Right lobe of liver (tissue), 6 donors: ENCODE results near the gene C6orf89. TPM values are rescaled to one million over a fixed set of nuclear protein-coding genes. Genes with fewer than 3 reads are reported as not detected.

ENCODE experiments used
- ATAC-seq, 4 donors: fragments of 200-7000 bp; cut with Tn5 transposase; one replicate each; pipeline ENCODE4 v1.9.1; 2020; ENCODE audit warnings: mild to moderate bottlenecking in 4 of 4, moderate library complexity in 4 of 4
- DNase-seq, 3 donors: peaks; one replicate each; pipeline ENCODE4 v3.0.0-alpha.2; 2020
- H3K27ac ChIP-seq, 3 donors: fragments of 200-600 bp; one replicate each; pipeline ENCODE4 v1.8.0; 2022
- H3K27me3 ChIP-seq, 2 donors: fragments of 200-600 bp; one replicate each; pipeline ENCODE4 v1.8.0; 2022
- H3K36me3 ChIP-seq, 4 donors: fragments of 200-600 bp; sonication (generic) in 1 of 4; one replicate each; pipeline versions ENCODE4 v1.5.1 to v1.8.0; 2017 to 2022; ENCODE audit warnings: control low read depth in 1 of 4
- H3K4me1 ChIP-seq, 4 donors: fragments of 200-600 bp; sonication (generic) in 1 of 4; one replicate each; pipeline versions ENCODE4 v1.5.1 to v1.8.0; 2017 to 2022; ENCODE audit warnings: control low read depth in 1 of 4
- H3K4me3 ChIP-seq, 3 donors: fragments of 200-600 bp; one replicate each; pipeline ENCODE4 v1.8.0; 2022
- H3K9me3 ChIP-seq, 4 donors: fragments of 200-600 bp; sonication (generic) in 1 of 4; one replicate each; pipeline versions ENCODE4 v1.5.1 to v1.8.0; 2017 to 2022; ENCODE audit warnings: control low read depth in 1 of 4
- POLR2A ChIP-seq: fragments of 450-650 bp; IDR thresholded peaks from one replicate; pipeline ENCODE4 v1.6.1; 2017; ENCODE audit warnings: antibody characterized with exemption, mild to moderate bottlenecking
- WGBS: methylation state at CpG from one replicate; pipeline ENCODE4 v1.1.6; 2018; ENCODE audit warnings: low coverage, low lambda C conversion rate; ENCODE audit not compliant: insufficient coverage; ENCODE audit errors: missing lambda C conversion rate; 5-methylcytosine and 5-hydroxymethylcytosine counted together
- intact Hi-C, 2 donors: fragments of 100-400 bp; cut with DNase I; formaldehyde crosslinking; loops; one replicate each; pipeline versions ENCODE4 v1.11.2 to v1.14.1; 2022
- total RNA-seq, 6 experiments: library from RNA; depleted of rRNA in 2 of 6; stranded (reverse); fragments of >200 nt in 2 of 6; fragmentation: NEBNext Ultra II Directional in 3 of 6; extraction: Animal tissue kit (Norgen Biotek cat#: 25700) in 3 of 6; gene quantifications; one replicate each; pipeline versions ENCODE4 v1.1.0 to v1.2.4, GENCODE V29; 2016 to 2023
- TF ChIP-seq, protein P1 (sequence below), 4 donors: fragments of 200-600 bp in 3 of 4; fragments of 450-650 bp in 1 of 4; IDR thresholded peaks; one replicate each; pipeline versions ENCODE4 v1.5.1 to v1.8.0; 2016 to 2022; ENCODE audit warnings: antibody characterized with exemption in 4 of 4, mild to moderate bottlenecking in 2 of 4
- donor health status: DM: no; HTN: yes; CAD: no.
- donor health status: DM: no; HTN: no; CAD: no.
- donor health status: DM: no; HTN: no; CAD: no.
- donor health status: DM: no; HTN: yes; CAD: no.
- donor health status: DM: no; HTN: yes; CAD: no.

Gene C6orf89
- total RNA-seq, 6 experiments from 2014 or later, result 29.0 to 37.0 (median 32.1) TPM

DNA sequence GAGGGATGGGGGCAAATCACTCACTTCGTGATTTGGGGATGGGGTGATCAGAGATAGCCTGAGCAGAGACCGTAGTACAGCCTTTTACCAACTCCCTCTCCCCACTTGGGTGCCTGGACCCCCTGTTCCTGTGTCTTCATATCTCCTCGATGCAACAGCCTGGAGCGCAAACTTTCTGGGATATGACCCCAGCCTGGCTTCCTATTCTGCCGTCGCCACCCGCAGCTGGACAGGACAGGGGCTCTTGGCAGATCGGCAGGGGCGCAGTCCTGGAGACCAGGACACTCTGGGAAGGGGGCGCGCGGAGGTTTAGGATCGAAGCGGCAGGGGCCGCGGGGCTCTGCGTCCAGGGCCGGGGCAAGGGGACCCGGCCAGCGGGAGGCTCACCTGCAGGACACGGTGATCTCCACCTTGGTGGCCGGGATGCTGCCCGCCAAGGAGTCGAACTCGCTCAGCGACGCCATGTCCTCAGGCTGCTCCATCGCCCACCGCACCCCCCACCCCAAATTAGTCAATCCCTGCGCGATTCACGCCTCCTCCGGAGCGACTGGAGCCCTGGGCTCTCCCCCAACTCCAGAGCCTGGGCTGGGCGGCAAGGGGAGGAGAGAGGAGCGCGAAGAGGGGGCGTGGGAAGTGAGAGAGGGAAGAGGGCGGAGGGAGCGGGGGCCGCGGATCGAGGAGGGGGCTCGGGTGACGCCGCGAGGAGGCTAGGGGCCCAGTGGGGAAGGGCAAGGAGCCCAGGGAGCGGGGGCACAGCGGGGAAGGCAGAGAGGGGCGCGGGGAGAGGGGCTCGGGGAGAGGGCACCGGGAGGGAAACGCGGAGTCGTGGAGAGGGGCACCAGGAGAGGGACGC, 46.6 kb upstream of the C6orf89 start, which contains the start of gene CPNE5:
Gene CPNE5, minus strand, starts transcription at position 549 of the 853 bp plus-strand sequence. Its CDS starts 67 bp downstream, at position 482.
- TF ChIP-seq, protein P1, sequence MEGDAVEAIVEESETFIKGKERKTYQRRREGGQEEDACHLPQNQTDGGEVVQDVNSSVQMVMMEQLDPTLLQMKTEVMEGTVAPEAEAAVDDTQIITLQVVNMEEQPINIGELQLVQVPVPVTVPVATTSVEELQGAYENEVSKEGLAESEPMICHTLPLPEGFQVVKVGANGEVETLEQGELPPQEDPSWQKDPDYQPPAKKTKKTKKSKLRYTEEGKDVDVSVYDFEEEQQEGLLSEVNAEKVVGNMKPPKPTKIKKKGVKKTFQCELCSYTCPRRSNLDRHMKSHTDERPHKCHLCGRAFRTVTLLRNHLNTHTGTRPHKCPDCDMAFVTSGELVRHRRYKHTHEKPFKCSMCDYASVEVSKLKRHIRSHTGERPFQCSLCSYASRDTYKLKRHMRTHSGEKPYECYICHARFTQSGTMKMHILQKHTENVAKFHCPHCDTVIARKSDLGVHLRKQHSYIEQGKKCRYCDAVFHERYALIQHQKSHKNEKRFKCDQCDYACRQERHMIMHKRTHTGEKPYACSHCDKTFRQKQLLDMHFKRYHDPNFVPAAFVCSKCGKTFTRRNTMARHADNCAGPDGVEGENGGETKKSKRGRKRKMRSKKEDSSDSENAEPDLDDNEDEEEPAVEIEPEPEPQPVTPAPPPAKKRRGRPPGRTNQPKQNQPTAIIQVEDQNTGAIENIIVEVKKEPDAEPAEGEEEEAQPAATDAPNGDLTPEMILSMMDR (IDR thresholded peaks at IDR 0.05), result no peak
- no peak for TF ChIP-seq POLR2A

DNA sequence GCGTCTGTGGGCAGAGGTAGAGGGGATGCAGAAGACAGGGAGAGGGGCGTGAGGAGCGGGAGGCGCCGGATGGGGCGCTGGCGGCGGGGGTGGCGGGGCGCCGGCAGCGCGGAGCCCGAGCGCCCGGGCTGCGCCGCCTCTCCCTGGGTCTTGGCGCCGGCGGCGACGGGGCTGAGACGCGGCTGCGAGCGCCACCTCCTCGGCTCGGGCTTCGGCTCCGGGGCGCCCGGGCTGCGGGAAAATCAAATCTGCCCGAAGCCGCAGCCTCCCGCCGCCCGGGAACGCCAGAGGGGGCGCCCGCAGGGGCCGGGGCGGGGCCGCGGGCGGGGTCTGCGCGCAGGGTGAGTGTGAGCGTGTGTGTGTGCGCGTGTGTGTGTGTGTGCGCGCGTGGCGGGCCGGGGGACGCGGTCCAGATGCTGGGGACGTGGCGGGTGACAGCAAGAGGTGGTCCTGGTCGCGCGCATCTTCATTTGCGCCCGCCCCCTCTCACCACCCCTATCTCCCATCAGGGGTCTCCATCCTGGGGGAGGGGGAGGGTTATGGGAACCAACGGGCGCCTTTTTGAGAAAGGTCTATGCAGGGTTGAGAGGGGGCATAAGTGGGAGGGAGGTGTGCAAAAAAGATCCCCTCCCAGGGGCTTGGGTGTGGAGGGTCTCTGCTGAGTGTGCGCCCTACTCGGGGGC, 45.9 kb upstream of the C6orf89 start:
- H3K4me3 ChIP-seq, result peak overlapping the region; percentile 16 to 46 (median 28)
- DNase-seq (peak in 1 of 3 donors; percentile 48), ATAC-seq (peak; percentile 27 to 62 (median 50))
- H3K4me1 ChIP-seq, result peaks cover 0 to 10% (median 0%) of the 10 kb centered on the region in 4 donors
- H3K27ac ChIP-seq, result no peak overlapping the region
- no peaks in the 10 kb centered on the region for H3K27me3 ChIP-seq
- intact Hi-C loops, result loop anchor here (5.0 to 10.0 kb wide), 2 partner anchors 68 to 75 kb away; no protein-coding TSS in a partner anchor
- TF ChIP-seq, protein P1 (IDR thresholded peaks at IDR 0.05), result peak in 1 of 4 donors; percentile 18
- no peak for TF ChIP-seq POLR2A
- no peaks in the 10 kb centered on the region for H3K9me3 ChIP-seq
- no peaks in the 10 kb centered on the region for H3K36me3 ChIP-seq
- WGBS, result 0% methylated on average over 10 of the region's 70 CpGs

More for the DNA sequence above, 46.6 kb upstream of the C6orf89 start, which contains the start of gene CPNE5:
- Histone ChIP-seq H3K27me3 (no peaks in the 10 kb centered on the region), H3K36me3 (no peaks in the 10 kb centered on the region), H3K27ac (no peak within 1 kb of the TSS), H3K4me1 (peaks cover 0 to 10% (median 0%) of the 10 kb centered on the region in 4 donors), H3K4me3 (peak within 1 kb of the TSS; percentile 16 to 46 (median 28)), H3K9me3 (no peaks in the 10 kb centered on the region)
- DNase-seq, result no peak
- intact Hi-C loops, result no loop called here
- WGBS, result 7% methylated on average over 29 of the region's 57 CpGs
- peak in 2 of 4 donors; percentile 4 to 42 for ATAC-seq

DNA sequence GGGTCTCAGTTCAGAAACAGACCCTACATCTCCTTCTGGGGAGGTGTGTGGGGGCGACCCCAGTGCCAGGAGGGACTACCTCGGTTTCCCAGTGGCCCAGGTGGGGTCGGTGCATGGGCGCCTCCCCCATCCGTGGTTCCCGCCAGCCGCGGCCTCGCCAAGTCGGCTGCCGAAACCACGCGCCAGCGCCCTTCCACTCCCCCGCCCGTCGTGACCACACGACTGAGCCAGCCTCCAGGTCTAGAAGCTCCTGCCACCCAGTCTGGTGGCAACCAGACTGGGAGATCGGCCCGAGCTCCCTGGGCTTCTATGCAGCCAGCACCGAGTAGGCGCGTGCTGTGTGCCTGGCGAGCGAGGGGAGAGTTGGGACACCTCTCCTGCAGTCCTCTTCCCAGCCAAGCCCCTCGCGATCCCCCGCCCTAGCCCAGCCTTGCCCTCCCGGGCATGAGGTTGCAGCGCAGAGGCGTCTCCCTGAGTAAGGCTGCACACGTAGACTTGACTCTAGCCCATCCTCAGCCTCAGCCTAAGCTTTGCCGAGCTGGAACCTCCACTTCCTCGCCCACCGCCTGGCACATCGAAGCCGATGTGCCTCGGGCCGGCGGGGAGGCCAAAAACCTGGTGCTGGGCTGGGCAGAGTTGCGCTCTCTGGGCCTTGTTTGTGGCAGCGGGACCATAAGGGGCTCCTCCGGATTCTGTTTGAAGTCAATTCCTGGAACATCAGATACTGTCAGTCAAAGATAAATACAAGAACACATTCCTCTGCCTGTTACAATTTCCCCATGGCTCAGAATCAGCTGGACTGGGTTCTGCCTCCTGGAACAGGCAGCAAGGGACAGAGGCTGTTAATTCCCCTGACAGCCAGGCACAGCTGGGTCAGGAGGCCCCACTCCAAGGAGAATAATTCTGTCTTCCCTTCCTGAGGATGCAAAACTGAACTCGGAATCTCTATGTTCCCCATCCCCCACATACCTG, 45.0 kb upstream of the C6orf89 start:
- Histone ChIP-seq H3K27ac (no peak overlapping the region), H3K36me3 (no peaks in the 10 kb centered on the region), H3K9me3 (no peaks in the 10 kb centered on the region), H3K27me3 (no peaks in the 10 kb centered on the region), H3K4me3 (peak overlapping the region in 2 of 3 donors; percentile 16 to 28), H3K4me1 (peaks cover 0 to 10% (median 0%) of the 10 kb centered on the region in 4 donors)
- intact Hi-C loops, result loop anchor here (5.0 to 10.0 kb wide), 2 partner anchors 68 to 76 kb away; no protein-coding TSS in a partner anchor
- 9% methylated on average over 2 of the region's 44 CpGs for WGBS
- TF ChIP-seq, protein P1 (IDR thresholded peaks at IDR 0.05), result no peak
- TF ChIP-seq POLR2A, result no peak
- DNase-seq (no peak), ATAC-seq (peak; percentile 17 to 48 (median 40))

DNA sequence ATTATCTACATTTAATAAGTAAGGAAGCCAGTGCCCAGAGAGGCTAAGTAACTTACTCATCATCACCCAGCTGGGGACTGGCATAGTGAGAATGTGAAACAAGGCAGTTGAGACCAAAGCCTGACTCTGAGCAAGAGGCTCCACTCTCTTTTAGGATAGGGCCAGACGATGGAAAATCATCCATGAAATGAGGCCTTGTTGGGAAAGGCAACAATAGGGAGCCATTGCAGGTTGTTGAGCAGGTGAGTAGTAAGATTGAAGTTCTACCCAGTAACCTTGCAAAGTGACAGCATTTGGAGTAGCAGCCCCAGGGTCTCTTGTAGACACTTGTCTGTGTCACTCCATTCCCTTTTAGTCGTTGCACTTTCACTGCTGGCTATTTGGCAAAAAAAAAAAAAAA, 44.0 kb upstream of the C6orf89 start:
- H3K27ac ChIP-seq, result no peak overlapping the region
- H3K4me3 ChIP-seq, result no peak overlapping the region
- no peaks in the 10 kb centered on the region for H3K36me3 ChIP-seq
- intact Hi-C loops, result loop anchor here (5.0 to 10.0 kb wide), 2 partner anchors 69 to 77 kb away; no protein-coding TSS in a partner anchor
- TF ChIP-seq POLR2A, result no peak
- TF ChIP-seq, protein P1 (IDR thresholded peaks at IDR 0.05), result no peak
- 75% methylated on average over 2 of the region's 2 CpGs for WGBS
- no peaks in the 10 kb centered on the region for H3K9me3 ChIP-seq
- H3K4me1 ChIP-seq, result peaks cover 0 to 10% (median 0%) of the 10 kb centered on the region in 4 donors
- no peak for DNase-seq
- ATAC-seq, result no peak
- H3K27me3 ChIP-seq, result no peaks in the 10 kb centered on the region
